Natural killer cell (primary cell): ENCODE data around the gene OSBPL3. TPM values are rescaled to one million over a fixed set of nuclear protein-coding genes. Genes with fewer than 3 reads are reported as not detected.

Experiments used
- ATAC-seq, 3 donors: fragments of 150-1000 bp in 2 of 3; fragments of 200-7000 bp in 1 of 3; cut with Tn5 transposase; 1 replicate in 1 of 3; 2 replicates in 2 of 3; pipeline ENCODE4 v1.10.0; 2021; ENCODE audit warnings: mild to moderate bottlenecking in 2 of 3, moderate library complexity in 2 of 3
- DNase-seq, 2 donors: peaks; one replicate each; pipeline versions ENCODE4 v3.0.0 to v3.0.0-alpha.2; 2013 to 2021; ENCODE audit warnings: mixed read lengths in 1 of 2
- H3K27ac ChIP-seq: one replicate; pipeline ENCODE4 v1.5.1; 2013; ENCODE audit warnings: mild to moderate bottlenecking, low read length
- H3K27me3 ChIP-seq: one replicate; pipeline ENCODE4 v1.6.1; 2013; ENCODE audit warnings: low read length; ENCODE audit not compliant: control insufficient read depth, insufficient read depth
- H3K36me3 ChIP-seq: one replicate; pipeline ENCODE4 v1.6.1; 2013; ENCODE audit warnings: low read length; ENCODE audit not compliant: control insufficient read depth, insufficient read depth
- H3K4me1 ChIP-seq: one replicate; pipeline ENCODE4 v1.6.1; 2013; ENCODE audit warnings: low read length; ENCODE audit not compliant: control insufficient read depth, insufficient read depth
- H3K4me3 ChIP-seq: one replicate; pipeline ENCODE4 v1.5.1; 2013; ENCODE audit warnings: low read length
- H3K9me3 ChIP-seq: one replicate; pipeline ENCODE4 v1.6.1; 2013; ENCODE audit warnings: low read length; ENCODE audit not compliant: control insufficient read depth, insufficient read depth
- H3K27ac Mint-ChIP-seq, 2 donors: one replicate each; pipeline ENCODE4 v1.8.0; 2022; ENCODE audit warnings: mild to moderate bottlenecking in 2 of 2, mixed read lengths in 2 of 2, moderate library complexity in 1 of 2
- H3K27me3 Mint-ChIP-seq, 2 donors: one replicate each; pipeline ENCODE4 v1.8.0; 2022; ENCODE audit warnings: low read depth in 2 of 2, mixed read lengths in 2 of 2
- H3K36me3 Mint-ChIP-seq: one replicate; pipeline ENCODE4 v1.8.0; 2022; ENCODE audit warnings: mixed read lengths
- H3K4me1 Mint-ChIP-seq, 2 donors: one replicate each; pipeline ENCODE4 v1.8.0; 2022; ENCODE audit warnings: mixed read lengths in 2 of 2
- H3K4me3 Mint-ChIP-seq: one replicate; pipeline ENCODE4 v1.8.0; 2022; ENCODE audit warnings: mild to moderate bottlenecking, moderate library complexity, mixed read lengths
- H3K9me3 Mint-ChIP-seq, 2 donors: one replicate each; pipeline ENCODE4 v1.8.0; 2022; ENCODE audit warnings: mixed read lengths in 2 of 2
- CTCF ChIP-seq: fragments of 200-600 bp; IDR thresholded peaks from one replicate; pipeline ENCODE4 v1.8.0; 2022; ENCODE audit warnings: antibody characterized with exemption
- WGBS: methylation state at CpG from one replicate; pipeline ENCODE4 v1.1.7; 2013; ENCODE audit warnings: missing lambda C conversion rate; ENCODE audit not compliant: insufficient coverage; 5-methylcytosine and 5-hydroxymethylcytosine counted together
- intact Hi-C: fragments of 100-400 bp; cut with micrococcal nuclease; formaldehyde crosslinking; loops from one replicate; pipeline ENCODE4 v1.14.2; 2022
- total RNA-seq, 4 donors: library from RNA; stranded (reverse); fragments of 120-200 nt in 1 of 4; gene quantifications; one replicate each; pipeline versions ENCODE4 v1.2.3 to v1.2.4, GENCODE V29; 2013 to 2022

Gene OSBPL3
- total RNA-seq, 3 donors from 2014 or later (not counting 1 experiment from before 2014, with no cell fraction given) = 50.7 to 99.1 (median 65.1) TPM

GRCh38 chr7:24843821-24844434, 136.1 kb downstream of the OSBPL3 start:
- no peaks in the 10 kb centered on the region for H3K4me1 ChIP-seq
- DNase-seq (no peak), ATAC-seq (no peak)
- H3K4me3 Mint-ChIP-seq = no peak overlapping the region
- peaks cover 11 to 12% of the 10 kb centered on the region in 2 donors for H3K4me1 Mint-ChIP-seq
- peaks cover 14% of the 10 kb centered on the region for H3K36me3 ChIP-seq
- no peaks in the 10 kb centered on the region for H3K27me3 Mint-ChIP-seq
- H3K27ac ChIP-seq = no peak overlapping the region
- WGBS = 87% methylated on average over 5 of the region's 5 CpGs
- H3K9me3 ChIP-seq = no peaks in the 10 kb centered on the region
- intact Hi-C loops = no loop called here
- H3K36me3 Mint-ChIP-seq = peaks cover 17% of the 10 kb centered on the region
- TF ChIP-seq CTCF = no peak
- H3K9me3 Mint-ChIP-seq = no peaks in the 10 kb centered on the region
- H3K27ac Mint-ChIP-seq = no peak overlapping the region
- no peaks in the 10 kb centered on the region for H3K27me3 ChIP-seq
- H3K4me3 ChIP-seq = no peak overlapping the region

DNA sequence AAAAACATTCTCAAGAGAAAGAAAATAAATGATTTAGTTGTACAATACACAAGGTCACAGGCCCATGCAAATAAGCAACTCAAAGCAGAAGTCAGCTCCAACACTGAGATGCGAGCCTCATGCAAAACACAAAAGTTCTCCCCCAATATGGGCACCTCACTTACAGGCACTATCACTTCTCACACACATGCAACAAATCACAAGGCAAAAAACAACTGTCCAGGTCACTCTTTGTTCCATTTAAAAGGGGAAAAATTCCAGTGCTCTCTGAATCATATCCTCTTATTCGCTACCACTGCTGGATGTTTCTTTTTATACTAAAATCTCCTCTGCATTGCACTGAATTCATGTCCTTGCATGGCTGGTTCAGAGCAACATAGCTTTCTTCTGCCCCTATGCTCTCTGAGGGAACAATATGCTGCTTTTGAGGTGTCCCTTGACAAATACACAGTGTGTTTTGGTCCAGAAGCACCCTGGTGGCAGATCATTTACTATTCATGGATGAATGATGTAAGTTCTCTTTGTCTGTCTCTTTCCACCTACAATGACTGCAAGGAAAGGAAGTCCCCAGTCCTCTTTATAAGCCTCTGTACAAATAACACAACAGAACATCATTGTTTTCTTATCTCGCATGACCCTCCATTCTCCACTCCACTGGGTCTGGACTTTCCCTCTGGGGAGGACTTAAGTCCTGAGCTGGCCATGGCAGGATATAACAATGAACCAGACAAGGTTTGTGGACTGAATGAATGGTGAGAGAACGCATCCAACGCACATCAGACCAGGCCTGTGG, 137.3 kb downstream of the OSBPL3 start:
- WGBS = 87% methylated on average over 4 of the region's 5 CpGs
- no peak for ATAC-seq
- H3K4me1 Mint-ChIP-seq = peaks cover 11 to 14% of the 10 kb centered on the region in 2 donors

DNA sequence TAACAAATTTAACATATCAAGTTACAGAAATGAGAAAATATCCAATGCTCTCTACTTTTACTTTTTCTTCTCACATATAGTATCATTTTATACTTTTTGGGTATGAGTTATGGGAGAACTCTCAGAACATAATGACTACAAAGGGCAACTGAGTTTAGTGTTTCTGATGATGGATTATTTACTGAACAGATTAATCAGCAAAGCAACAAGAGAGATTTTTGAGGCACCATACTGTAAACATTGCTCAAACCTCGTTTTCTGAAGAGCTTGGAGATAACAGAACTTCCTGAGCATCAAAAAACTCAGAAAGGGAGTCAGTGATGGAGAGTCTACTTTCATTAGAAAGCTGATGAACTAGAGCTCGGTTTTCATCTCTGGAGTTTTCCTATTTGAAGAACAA, 137.9 kb downstream of the OSBPL3 start:
- peaks cover 16% of the 10 kb centered on the region in 2 donors for H3K4me1 Mint-ChIP-seq
- 38% methylated on average over 1 of the region's 2 CpGs for WGBS
- H3K27ac ChIP-seq = peak overlapping the region; percentile 21

More for the DNA sequence above, 137.3 kb downstream of the OSBPL3 start:
- Mint-ChIP-seq H3K9me3 (no peaks in the 10 kb centered on the region), H3K36me3 (peaks cover 8% of the 10 kb centered on the region), H3K27me3 (no peaks in the 10 kb centered on the region), H3K4me3 (no peak overlapping the region), H3K27ac (peak overlapping the region in 1 of 2 donors; percentile 45)
- Histone ChIP-seq H3K4me3 (no peak overlapping the region), H3K36me3 (peaks cover 17% of the 10 kb centered on the region), H3K9me3 (no peaks in the 10 kb centered on the region), H3K27ac (peak overlapping the region; percentile 27), H3K27me3 (no peaks in the 10 kb centered on the region), H3K4me1 (no peaks in the 10 kb centered on the region)
- no peak for TF ChIP-seq CTCF
- intact Hi-C loops = no loop called here
- DNase-seq = no peak

More for the DNA sequence above, 137.9 kb downstream of the OSBPL3 start:
- ATAC-seq (no peak), DNase-seq (no peak)
- Mint-ChIP-seq H3K27ac (peak overlapping the region in 1 of 2 donors; percentile 45), H3K27me3 (no peaks in the 10 kb centered on the region), H3K36me3 (peaks cover 8% of the 10 kb centered on the region), H3K4me3 (no peak overlapping the region), H3K9me3 (no peaks in the 10 kb centered on the region)
- intact Hi-C loops = no loop called here
- no peaks in the 10 kb centered on the region for H3K27me3 ChIP-seq
- peaks cover 3% of the 10 kb centered on the region for H3K4me1 ChIP-seq
- TF ChIP-seq CTCF = no peak
- peaks cover 17% of the 10 kb centered on the region for H3K36me3 ChIP-seq
- H3K9me3 ChIP-seq = no peaks in the 10 kb centered on the region
- no peak overlapping the region for H3K4me3 ChIP-seq
